Ovary (tissue), 3 donors: ENCODE results near the gene PRKCQ.

Experiments
- EP300 ChIP-seq: sonication (generic); formaldehyde crosslinking; IDR thresholded peaks from one replicate; pipeline ENCODE4 v1.6.1; 2017; ENCODE audit warnings: antibody characterized with exemption
- POLR2A ChIP-seq: fragments of 450-650 bp; IDR thresholded peaks from one replicate; pipeline ENCODE4 v1.6.1; 2017; ENCODE audit warnings: antibody characterized with exemption, mild to moderate bottlenecking, moderate library complexity
- TF ChIP-seq, protein P1 (sequence below), 3 donors: fragments of 450-650 bp in 2 of 3; fragments of 200-600 bp in 1 of 3; IDR thresholded peaks; one replicate each; pipeline versions ENCODE4 v1.5.1 to v1.8.0; 2016 to 2022; ENCODE audit warnings: antibody characterized with exemption in 3 of 3, mild to moderate bottlenecking in 1 of 3
- donor health status: DM: no; HTN: no; CAD: no.

- TF ChIP-seq POLR2A (no peak), EP300 (no peak)
- TF ChIP-seq, protein P1, sequence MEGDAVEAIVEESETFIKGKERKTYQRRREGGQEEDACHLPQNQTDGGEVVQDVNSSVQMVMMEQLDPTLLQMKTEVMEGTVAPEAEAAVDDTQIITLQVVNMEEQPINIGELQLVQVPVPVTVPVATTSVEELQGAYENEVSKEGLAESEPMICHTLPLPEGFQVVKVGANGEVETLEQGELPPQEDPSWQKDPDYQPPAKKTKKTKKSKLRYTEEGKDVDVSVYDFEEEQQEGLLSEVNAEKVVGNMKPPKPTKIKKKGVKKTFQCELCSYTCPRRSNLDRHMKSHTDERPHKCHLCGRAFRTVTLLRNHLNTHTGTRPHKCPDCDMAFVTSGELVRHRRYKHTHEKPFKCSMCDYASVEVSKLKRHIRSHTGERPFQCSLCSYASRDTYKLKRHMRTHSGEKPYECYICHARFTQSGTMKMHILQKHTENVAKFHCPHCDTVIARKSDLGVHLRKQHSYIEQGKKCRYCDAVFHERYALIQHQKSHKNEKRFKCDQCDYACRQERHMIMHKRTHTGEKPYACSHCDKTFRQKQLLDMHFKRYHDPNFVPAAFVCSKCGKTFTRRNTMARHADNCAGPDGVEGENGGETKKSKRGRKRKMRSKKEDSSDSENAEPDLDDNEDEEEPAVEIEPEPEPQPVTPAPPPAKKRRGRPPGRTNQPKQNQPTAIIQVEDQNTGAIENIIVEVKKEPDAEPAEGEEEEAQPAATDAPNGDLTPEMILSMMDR (IDR thresholded peaks at IDR 0.05), result no peak
Measured at GRCh38 chr10:6487920-6488319, 92.2 kb downstream of the PRKCQ start.
